Measurements from ENCODE around the gene MYLK4. TPM values are rescaled to one million over a fixed set of nuclear protein-coding genes. Genes with fewer than 3 reads are reported as not detected.

Gene MYLK4
- polyA plus RNA-seq, 1 experiment, result 0.21 TPM

GRCh38 chr6:2615251-2615650 is 135.5 kb downstream of the MYLK4 start:
- no peak for TF ChIP-seq CTCF (IDR thresholded peaks at IDR 0.05; ENCODE audit: insufficient read depth, low read depth, low read length)
- POLR2A ChIA-PET, result no interaction called here
- Histone ChIP-seq H3K27me3 (ENCODE audit: control insufficient read depth, insufficient read depth, low read length) (peaks cover 2% of the 10 kb centered on the region; the same call in 1 of the 2 replicates), H3K4me3 (ENCODE audit: low read depth, low read length) (no peak overlapping the region), H3K36me3 (ENCODE audit: control insufficient read depth, insufficient read depth, low read length) (no peaks in the 10 kb centered on the region)
- no peak for DNase-seq (ENCODE audit: low read depth)
- CTCF ChIA-PET, result interaction anchor here (1.8 kb wide), 1 partner anchor 19 kb away, joined by 6 read pairs; no protein-coding TSS in a partner anchor

- no peak for TF ChIP-seq CTCF (IDR thresholded peaks at IDR 0.05; ENCODE audit: insufficient read depth, low read depth, low read length)
- POLR2A ChIA-PET, result no interaction called here
- no peaks in the 10 kb centered on the region for H3K36me3 ChIP-seq (ENCODE audit: control insufficient read depth, insufficient read depth, low read length)
- no peak overlapping the region for H3K4me3 ChIP-seq (ENCODE audit: low read depth, low read length)
- CTCF ChIA-PET, result interaction anchor here (1.8 kb wide), 1 partner anchor 19 kb away, joined by 6 read pairs; no protein-coding TSS in a partner anchor
- H3K27me3 ChIP-seq (ENCODE audit: control insufficient read depth, insufficient read depth, low read length), result peaks cover 2% of the 10 kb centered on the region; the same call in 1 of the 2 replicates
- no peak for DNase-seq (ENCODE audit: low read depth)
These were observed 135.9 kb downstream of the MYLK4 start for GRCh38 chr6:2614846-2615245.

GRCh38 chr6:2614155-2614554 is 136.6 kb downstream of the MYLK4 start:
- H3K36me3 ChIP-seq (ENCODE audit: control insufficient read depth, insufficient read depth, low read length), result no peaks in the 10 kb centered on the region
- DNase-seq (ENCODE audit: low read depth), result no peak
- ChIA-PET CTCF (interaction anchor here (0.6 to 1.8 kb wide), 3 partner anchors 20 to 139 kb away, joined by 3 to 6 read pairs (median 3); no protein-coding TSS in a partner anchor), POLR2A (no interaction called here)
- TF ChIP-seq CTCF (IDR thresholded peaks at IDR 0.05; ENCODE audit: insufficient read depth, low read depth, low read length), result no peak
- H3K27me3 ChIP-seq (ENCODE audit: control insufficient read depth, insufficient read depth, low read length), result no peaks in the 10 kb centered on the region
- H3K4me3 ChIP-seq (ENCODE audit: low read depth, low read length), result no peak overlapping the region

Other genes starting within 250 kb of the MYLK4 start
- gene WRNIP1, start 14.5 kb upstream of the MYLK4 start, polyA plus RNA-seq (2011; rRNA removed), result 23.9 and 26.5 TPM in 2 replicates
- gene SERPINB1, start 90.9 kb upstream of the MYLK4 start, polyA plus RNA-seq (2011; rRNA removed), result 17.9 and 31.3 TPM in 2 replicates
- gene SERPINB9, start 152.4 kb upstream of the MYLK4 start, polyA plus RNA-seq (2011; rRNA removed), result 2.8 and 3.7 TPM in 2 replicates
- gene SERPINB6, start 220.6 kb upstream of the MYLK4 start, polyA plus RNA-seq (2011; rRNA removed), result 89.6 and 113 TPM in 2 replicates
- 54.4 and 56.2 TPM in 2 replicates for gene NQO2, start 249.0 kb upstream of the MYLK4 start, polyA plus RNA-seq (2011; rRNA removed)